Measurements from ENCODE around the gene SAPCD2. TPM values are rescaled to one million over a fixed set of nuclear protein-coding genes. Genes with fewer than 3 reads are reported as not detected.

Gene SAPCD2
- total and polyA plus RNA-seq, 11 donors: 0.09 to 2.0 (median 0.20) TPM

- ATAC-seq: peak in 3 of 4 donors; percentile 31 to 65 (median 47)
- TF ChIP-seq POLR2A (IDR thresholded peaks at IDR 0.05) (no peak), CTCF (IDR thresholded peaks at IDR 0.05) (peak in 3 of 12 donors; percentile 4 to 22 (median 19))
- H3K27ac ChIP-seq: peak overlapping the region in 9 of 12 donors; percentile 32 to 87 (median 65)
- WGBS, 4 donors: 1 to 2% (median 1%) methylated on average over 33 to 98 of the region's 98 CpGs
- H3K9me3 ChIP-seq: no peaks in the 10 kb centered on the region
- no peaks in the 10 kb centered on the region for H3K36me3 ChIP-seq
- peak overlapping the region; percentile 45 to 79 (median 66) for H3K4me3 ChIP-seq
- intact Hi-C loops (cut with DNase I): loop anchor here in 5 of 10 donors (2.0 to 10.0 kb wide), 4 partner anchors 36 to 144 kb away; partner anchors contain the start of genes C8G (in 1 of the 5), PAXX (in 1 of the 5) and TRAF2 (in 1 of the 5)
- peaks cover 5 to 66% (median 25%) of the 10 kb centered on the region in 12 donors for H3K4me1 ChIP-seq
- no peaks in the 10 kb centered on the region for H3K27me3 ChIP-seq
- peak; percentile 72 to 85 (median 78) for DNase-seq
Measured at GRCh38 chr9:137028263-137029057, 41.9 kb downstream of the SAPCD2 start.

- Histone ChIP-seq H3K27me3 (no peaks in the 10 kb centered on the region), H3K4me1 (peaks cover 5 to 57% (median 25%) of the 10 kb centered on the region in 12 donors), H3K27ac (peak within 1 kb of the TSS in 10 of 12 donors; percentile 43 to 87 (median 64)), H3K36me3 (peaks cover 0 to under 1% (median 0%) of the 10 kb centered on the region in 9 donors), H3K4me3 (peak within 1 kb of the TSS; percentile 47 to 79 (median 67)), H3K9me3 (no peaks in the 10 kb centered on the region)
- intact Hi-C loops (cut with DNase I): loop anchor here in 5 of 10 donors (2.0 to 10.0 kb wide), 4 partner anchors 35 to 143 kb away; partner anchors contain the start of genes C8G (in 1 of the 5), PAXX (in 1 of the 5) and TRAF2 (in 1 of the 5)
- TF ChIP-seq CTCF (IDR thresholded peaks at IDR 0.05) (no peak), POLR2A (IDR thresholded peaks at IDR 0.05) (no peak)
- ATAC-seq (no peak), DNase-seq (no peak)
- 4 to 43% (median 10%) methylated on average over 7 to 95 of the region's 95 CpGs for WGBS, 4 donors
Measured at GRCh38 chr9:137027369-137028262, 42.7 kb downstream of the SAPCD2 start, which contains the start of gene ABCA2. Gene ABCA2, minus strand, starts transcription at chr9:137028237. Its CDS starts 97 bp downstream, at chr9:137028140.

GRCh38 chr9:137026828-137027227, 43.5 kb downstream of the SAPCD2 start:
- intact Hi-C loops (cut with DNase I): loop anchor here in 3 of 10 donors (5.0 to 10.0 kb wide), 3 partner anchors 35 to 142 kb away; partner anchors contain the start of genes C8G (in 1 of the 3), PAXX (in 1 of the 3) and TRAF2 (in 1 of the 3)
- 82 to 100% (median 85%) methylated on average over 1 to 4 of the region's 4 CpGs; no CpG with 5 or more reads in 1 of the 4 donors for WGBS, 4 donors
- TF ChIP-seq POLR2A (IDR thresholded peaks at IDR 0.05): no peak
- no peak for TF ChIP-seq CTCF (IDR thresholded peaks at IDR 0.05)
- DNase-seq (no peak), ATAC-seq (no peak)
- Histone ChIP-seq H3K27ac (peak overlapping the region in 7 of 12 donors; percentile 43 to 67 (median 61)), H3K9me3 (no peaks in the 10 kb centered on the region), H3K4me3 (peak overlapping the region in 8 of 12 donors; percentile 55 to 79 (median 66)), H3K36me3 (peaks cover 0 to 6% (median 0%) of the 10 kb centered on the region in 9 donors), H3K4me1 (peaks cover 5 to 49% (median 25%) of the 10 kb centered on the region in 12 donors), H3K27me3 (no peaks in the 10 kb centered on the region)
